ENCODE measurements around the gene GABBR2. TPM values are rescaled to one million over a fixed set of nuclear protein-coding genes. Genes with fewer than 3 reads are reported as not detected.
A peak's percentile ranks its signal among the peaks of the same experiment; 100 is the strongest.

The GABBR2 gene
- total and polyA plus RNA-seq, 9 of the 15 experiments (the other 6 are each of a cell fraction or from before 2014, with no cell fraction given) = 0.15 to 1.9 (median 0.32) TPM

- TF ChIP-seq ZFP36 (IDR thresholded peaks at IDR 0.05; ENCODE audit: low read depth, low read length, partially characterized antibody) (no peak), ZFP30 (CRISPR knock-in tag; IDR thresholded peaks at IDR 0.05; ENCODE audit: borderline replicate concordance) (no peak), HOMEZ (CRISPR knock-in tag; IDR thresholded peaks at IDR 0.05) (no peak), HNRNPL (IDR thresholded peaks at IDR 0.05; ENCODE audit: low read depth, low read length) (no peak), MXI1 (IDR thresholded peaks at IDR 0.05; ENCODE audit: low read depth, low read length) (0 out of 2 replicates have a peak, but pooled peaks have one; percentile 10)
Observed at GRCh38 chr9:98255578-98256296, 453.0 kb downstream of the GABBR2 start, which contains the start of gene TBC1D2 (continued).

GRCh38 chr9:98255061-98255577, 453.6 kb downstream of the GABBR2 start:
- ChIA-PET POLR2A (interaction anchor here (0.6 to 2.8 kb wide), 13 partner anchors 14 to 820 kb away, joined by 3 to 21 read pairs (median 5); no protein-coding TSS in a partner anchor), CTCF (ENCODE audit: low intra/inter-chr PET ratio) (interaction anchor here (1.0 kb wide), 1 partner anchor 10 kb away, joined by 3 read pairs; no protein-coding TSS in a partner anchor)
- H3K4me2 ChIP-seq (ENCODE audit: insufficient read depth, low read length) = peak overlapping the region; percentile 91
- intact Hi-C loops (cut with micrococcal nuclease) (loop anchor here (5.0 kb wide), 1 partner anchor 273 kb away; the partner anchor contains the start of gene ANP32B), in situ Hi-C loops (cut with MboI) (loop anchor here (25.0 kb wide), 1 partner anchor 343 kb away; the partner anchor contains the start of gene TRMO)
- peaks cover 24% of the 10 kb centered on the region for H3K79me2 ChIP-seq (ENCODE audit: control insufficient read depth, insufficient read depth, low read length)
- H3K9ac ChIP-seq (ENCODE audit: insufficient read depth in 1 of 2, low read depth in 2 of 2, low read length in 2 of 2) = peak overlapping the region; percentile 78 to 99
- 2% methylated on average over 36 of the region's 36 CpGs for WGBS (ENCODE audit: insufficient coverage, low coverage, missing lambda C conversion rate)
- no peaks in the 10 kb centered on the region for H3K9me1 ChIP-seq (ENCODE audit: control insufficient read depth, insufficient read depth, low read length)
- ATAC-seq = peak; percentile 16
- no peaks in the 10 kb centered on the region for H4K20me1 ChIP-seq (replicated peaks; ENCODE audit: control insufficient read depth, insufficient read depth, low read length)
- no peaks in the 10 kb centered on the region for H3K9me3 ChIP-seq (replicated peaks; ENCODE audit: control insufficient read depth, insufficient read depth, low read depth, low read length)
- peak overlapping the region; percentile 96 for H2AFZ ChIP-seq (ENCODE audit: low read depth, low read length)
- no peaks in the 10 kb centered on the region for H3K27me3 ChIP-seq (ENCODE audit: control insufficient read depth in 2 of 2, insufficient read depth in 2 of 2, low read length in 2 of 2)
- peak overlapping the region; percentile 37; the same call in 2 of the 3 replicates for H3K27ac ChIP-seq (ENCODE audit: extremely low read depth, low read depth, low read length)
- peak overlapping the region; percentile 73 for H3K4me3 ChIP-seq
- TSS peak; percentile 66 for BruUV-seq (replicated peaks)
- peaks cover 9% of the 10 kb centered on the region; the same call in 2 of the 3 replicates for H3K36me3 ChIP-seq (ENCODE audit: control insufficient read depth, insufficient read depth, low read length)
- peak in 1 of 4 experiments; percentile 44 for DNase-seq (ENCODE audit: extremely low read depth in 1 of 4, low spot score in 3 of 4)
- no peak for FAIRE-seq
- peaks cover 22 to 39% of the 10 kb centered on the region in 2 experiments; a peak in 4 of 5 replicates for H3K4me1 ChIP-seq (replicated peaks in 1 of 2; ENCODE audit: control insufficient read depth in 2 of 2, insufficient read depth in 2 of 2, low read length in 2 of 2)
- TF ChIP-seq ARID4B (CRISPR knock-in tag; IDR thresholded peaks at IDR 0.05) (peak; percentile 57), NCOA6 (IDR thresholded peaks at IDR 0.05) (no peak), BRD9 (IDR thresholded peaks at IDR 0.05; ENCODE audit: low read depth, partially characterized antibody) (peak; percentile 22), RAD21 (CRISPR knock-in tag; conservative IDR thresholded peaks at IDR 0.05 in 1 of 2, IDR thresholded peaks at IDR 0.05 in 1 of 2) (0 out of 4 replicates have a peak, but pooled peaks of 1 of the 2 experiments have one; percentile 3), PTBP1 (IDR thresholded peaks at IDR 0.05; ENCODE audit: low read depth, low read length) (0 out of 2 replicates have a peak, but pooled peaks have one; percentile 18), HDAC2 (IDR thresholded peaks at IDR 0.05) (0 out of 2 replicates have a peak, but pooled peaks have one; percentile 14), FOXA3 (CRISPR knock-in tag; conservative IDR thresholded peaks at IDR 0.05 in 1 of 2, IDR thresholded peaks at IDR 0.05 in 1 of 2) (peak in 1 of 2 experiments; percentile 39; a peak in 1 of 4 replicates), EP300 (IDR thresholded peaks at IDR 0.05; ENCODE audit: low read length) (no peak)

All from K562 (cell line).